Osteocyte (in vitro differentiated cells): ENCODE measurements around the gene CAB39L. TPM values are rescaled to one million over a fixed set of nuclear protein-coding genes. Genes with fewer than 3 reads are reported as not detected.

Source experiments
- DNase-seq: peaks from one replicate; pipeline ENCODE4 v3.0.0; 2021; ENCODE audit warnings: mixed read lengths; ENCODE audit not compliant: unreplicated experiment; ENCODE audit errors: extremely low spot score
- H3K27ac Mint-ChIP-seq: one replicate; pipeline ENCODE4 v1.8.0; 2021; ENCODE audit warnings: mild to moderate bottlenecking, mixed read lengths; ENCODE audit not compliant: unreplicated experiment
- H3K27me3 Mint-ChIP-seq: one replicate; pipeline ENCODE4 v1.8.0; 2021; ENCODE audit warnings: mixed read lengths; ENCODE audit not compliant: unreplicated experiment
- H3K36me3 Mint-ChIP-seq: one replicate; pipeline ENCODE4 v1.8.0; 2021; ENCODE audit warnings: mixed read lengths; ENCODE audit not compliant: unreplicated experiment
- H3K4me1 Mint-ChIP-seq: one replicate; pipeline ENCODE4 v1.8.0; 2021; ENCODE audit warnings: mixed read lengths; ENCODE audit not compliant: unreplicated experiment
- H3K4me3 Mint-ChIP-seq: one replicate; pipeline ENCODE4 v1.8.0; 2021; ENCODE audit warnings: mild to moderate bottlenecking, moderate library complexity, mixed read lengths; ENCODE audit not compliant: unreplicated experiment
- H3K9me3 Mint-ChIP-seq: one replicate; pipeline ENCODE4 v1.8.0; 2021; ENCODE audit warnings: mixed read lengths; ENCODE audit not compliant: unreplicated experiment
- total RNA-seq: library from RNA; stranded (reverse); gene quantifications from 2 replicates; pipeline ENCODE4 v1.2.1, GENCODE V29; 2021
- TF ChIP-seq, protein P1 (sequence below): fragments of 200-600 bp; sonication (generic); IDR thresholded peaks from 2 replicates; pipeline ENCODE4 v1.5.0; 2021; ENCODE audit warnings: antibody characterized with exemption, mild to moderate bottlenecking, moderate library complexity

The CAB39L gene
- total RNA-seq, 1 donor from 2014 or later, result 8.3 TPM

DNA sequence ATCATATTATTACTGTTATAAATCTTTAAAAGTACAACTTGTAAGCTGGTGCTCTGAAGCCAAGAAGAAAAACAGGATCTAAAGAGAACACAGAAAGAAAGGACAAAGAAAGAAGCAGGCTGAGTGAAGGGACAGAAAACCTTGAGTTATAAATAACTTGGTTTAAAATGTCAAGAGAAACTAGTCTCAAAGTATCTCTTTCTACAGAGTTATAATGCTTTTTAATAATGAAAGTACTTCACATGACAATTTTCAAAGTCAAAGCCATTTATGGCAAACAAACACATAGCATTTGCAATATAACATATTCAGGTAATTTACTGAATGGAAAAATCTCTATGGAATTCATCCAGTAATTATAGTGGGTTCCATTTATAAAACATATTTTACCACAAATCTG, 33.4 kb downstream of the CAB39L start:
- peaks cover 9% of the 10 kb centered on the region for H3K4me1 Mint-ChIP-seq
- TF ChIP-seq, protein P1, sequence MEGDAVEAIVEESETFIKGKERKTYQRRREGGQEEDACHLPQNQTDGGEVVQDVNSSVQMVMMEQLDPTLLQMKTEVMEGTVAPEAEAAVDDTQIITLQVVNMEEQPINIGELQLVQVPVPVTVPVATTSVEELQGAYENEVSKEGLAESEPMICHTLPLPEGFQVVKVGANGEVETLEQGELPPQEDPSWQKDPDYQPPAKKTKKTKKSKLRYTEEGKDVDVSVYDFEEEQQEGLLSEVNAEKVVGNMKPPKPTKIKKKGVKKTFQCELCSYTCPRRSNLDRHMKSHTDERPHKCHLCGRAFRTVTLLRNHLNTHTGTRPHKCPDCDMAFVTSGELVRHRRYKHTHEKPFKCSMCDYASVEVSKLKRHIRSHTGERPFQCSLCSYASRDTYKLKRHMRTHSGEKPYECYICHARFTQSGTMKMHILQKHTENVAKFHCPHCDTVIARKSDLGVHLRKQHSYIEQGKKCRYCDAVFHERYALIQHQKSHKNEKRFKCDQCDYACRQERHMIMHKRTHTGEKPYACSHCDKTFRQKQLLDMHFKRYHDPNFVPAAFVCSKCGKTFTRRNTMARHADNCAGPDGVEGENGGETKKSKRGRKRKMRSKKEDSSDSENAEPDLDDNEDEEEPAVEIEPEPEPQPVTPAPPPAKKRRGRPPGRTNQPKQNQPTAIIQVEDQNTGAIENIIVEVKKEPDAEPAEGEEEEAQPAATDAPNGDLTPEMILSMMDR, result no peak
- H3K9me3 Mint-ChIP-seq, result no peaks in the 10 kb centered on the region
- no peak for DNase-seq
- H3K36me3 Mint-ChIP-seq, result peaks cover 3% of the 10 kb centered on the region
- H3K27me3 Mint-ChIP-seq, result no peaks in the 10 kb centered on the region
- no peak overlapping the region for H3K4me3 Mint-ChIP-seq
- no peak overlapping the region for H3K27ac Mint-ChIP-seq

DNA sequence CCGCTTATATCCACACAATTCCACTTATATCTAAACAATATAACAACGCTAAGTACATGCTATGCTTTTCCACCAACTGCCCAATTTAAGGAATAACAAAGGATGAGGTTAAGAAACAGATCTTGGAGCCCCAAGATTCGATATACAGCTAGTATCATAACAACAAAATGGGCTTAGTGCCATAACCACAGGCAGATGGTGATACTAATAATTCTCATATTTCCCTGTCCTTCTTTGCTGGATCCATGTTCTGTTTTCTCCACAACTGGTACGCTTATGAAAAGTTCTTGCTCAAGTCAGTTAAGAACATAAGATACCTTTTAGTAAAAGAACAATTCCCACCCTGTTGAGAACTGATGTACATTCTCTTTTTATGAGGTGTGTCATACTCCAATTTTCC, 33.9 kb downstream of the CAB39L start:
- no peak overlapping the region for H3K4me3 Mint-ChIP-seq
- TF ChIP-seq, protein P1, result no peak
- DNase-seq, result no peak
- H3K27me3 Mint-ChIP-seq, result no peaks in the 10 kb centered on the region
- peaks cover 8% of the 10 kb centered on the region for H3K36me3 Mint-ChIP-seq
- no peak overlapping the region for H3K27ac Mint-ChIP-seq
- peaks cover 9% of the 10 kb centered on the region for H3K4me1 Mint-ChIP-seq
- peaks cover 2% of the 10 kb centered on the region for H3K9me3 Mint-ChIP-seq

DNA sequence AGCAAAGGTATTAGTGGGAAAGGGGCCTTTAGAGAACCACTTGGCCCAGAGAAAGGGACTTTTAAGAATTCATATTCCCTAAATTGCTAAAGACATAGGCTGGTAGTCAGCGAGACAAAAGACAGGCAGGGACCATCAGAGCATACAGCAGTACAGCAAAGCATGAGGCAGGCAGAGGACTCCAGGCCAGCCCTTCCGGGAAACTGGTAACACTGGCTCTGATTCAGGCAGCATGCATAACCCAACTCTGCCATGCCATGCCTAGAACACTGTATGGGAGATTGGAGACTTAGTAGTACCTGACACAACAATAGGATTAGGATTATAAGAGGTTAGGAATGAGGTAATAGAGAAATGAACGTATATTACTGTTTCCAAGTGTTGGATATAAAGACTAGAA, 34.9 kb downstream of the CAB39L start:
- Mint-ChIP-seq H3K36me3 (peaks cover 16% of the 10 kb centered on the region), H3K27me3 (no peaks in the 10 kb centered on the region), H3K27ac (no peak overlapping the region), H3K4me3 (no peak overlapping the region), H3K4me1 (peaks cover 9% of the 10 kb centered on the region), H3K9me3 (peaks cover 11% of the 10 kb centered on the region)
- DNase-seq, result no peak
- TF ChIP-seq, protein P1, result no peak

DNA sequence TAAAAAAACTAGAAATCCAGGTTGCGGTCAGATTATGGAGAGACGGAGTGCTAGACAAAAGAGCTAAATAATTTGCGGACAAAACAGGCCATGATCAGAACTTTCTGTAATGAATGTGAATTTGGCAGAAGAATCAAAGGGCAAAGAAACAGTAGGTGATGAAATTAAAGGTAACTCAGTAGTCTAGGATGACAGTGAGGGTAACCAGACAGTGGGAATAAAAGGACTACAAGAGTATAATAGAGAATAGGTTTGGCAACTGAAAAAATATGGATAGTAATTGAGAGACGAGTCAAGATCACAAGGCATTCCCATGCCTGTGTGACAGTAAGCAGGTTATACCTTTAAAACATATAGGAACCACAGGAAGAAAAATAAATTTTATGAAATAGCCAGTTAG, 35.9 kb downstream of the CAB39L start:
- no peaks in the 10 kb centered on the region for H3K27me3 Mint-ChIP-seq
- H3K36me3 Mint-ChIP-seq, result peaks cover 15% of the 10 kb centered on the region
- TF ChIP-seq, protein P1, result no peak
- no peak overlapping the region for H3K4me3 Mint-ChIP-seq
- DNase-seq, result no peak
- H3K27ac Mint-ChIP-seq, result no peak overlapping the region
- H3K4me1 Mint-ChIP-seq, result peaks cover 7% of the 10 kb centered on the region
- H3K9me3 Mint-ChIP-seq, result peaks cover 14% of the 10 kb centered on the region

DNA sequence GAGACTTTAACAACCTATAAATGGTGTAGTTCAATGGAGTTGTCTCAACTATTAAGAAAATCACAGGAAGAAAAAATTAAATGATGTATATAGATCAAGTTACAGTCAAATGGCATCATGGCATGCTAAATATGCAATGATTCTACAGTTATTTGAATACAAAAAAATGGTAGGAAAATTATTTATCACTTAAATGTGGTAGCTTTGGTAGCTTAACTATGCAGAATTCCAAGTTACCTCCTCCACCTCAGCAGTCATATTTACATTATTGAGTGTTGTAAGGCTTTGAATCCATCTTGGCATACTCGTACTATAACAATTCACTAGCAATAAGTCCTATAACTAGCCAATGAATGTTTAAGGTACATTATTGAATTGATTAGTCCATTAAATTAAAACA, 36.8 kb downstream of the CAB39L start:
- Mint-ChIP-seq H3K27ac (no peak overlapping the region), H3K9me3 (peaks cover 14% of the 10 kb centered on the region), H3K36me3 (peaks cover 15% of the 10 kb centered on the region), H3K27me3 (no peaks in the 10 kb centered on the region), H3K4me1 (peaks cover 7% of the 10 kb centered on the region), H3K4me3 (no peak overlapping the region)
- DNase-seq, result no peak
- TF ChIP-seq, protein P1, result no peak
